ENCODE measurements around the gene MATN3.

- TF ChIP-seq EP300 (IDR thresholded peaks at IDR 0.05; ENCODE audit: borderline replicate concordance in 1 of 2, low read depth in 1 of 2, low read length in 1 of 2) (no peak), CTCF (IDR thresholded peaks at IDR 0.05) (no peak), GABPA (IDR thresholded peaks at IDR 0.05; ENCODE audit: low read depth) (no peak), SIN3A (IDR thresholded peaks at IDR 0.05; ENCODE audit: borderline replicate concordance, low read depth, low read length) (no peak), JUND (IDR thresholded peaks at IDR 0.05) (no peak), RFX5 (IDR thresholded peaks at IDR 0.05; ENCODE audit: low read length) (no peak), FOXM1 (IDR thresholded peaks at IDR 0.05; ENCODE audit: low read depth) (no peak), EZH2phosphoT487 (IDR thresholded peaks at IDR 0.05; ENCODE audit: borderline replicate concordance, low read depth) (no peak), TAF1 (IDR thresholded peaks at IDR 0.05; ENCODE audit: borderline replicate concordance, low read depth, low read length) (no peak), MAX (IDR thresholded peaks at IDR 0.05; ENCODE audit: low read depth) (no peak), TCF12 (IDR thresholded peaks at IDR 0.05) (no peak), ZBTB33 (IDR thresholded peaks at IDR 0.05; ENCODE audit: borderline replicate concordance, low read depth) (no peak), SMC3 (IDR thresholded peaks at IDR 0.05; ENCODE audit: low read depth, low read length) (no peak)
Measured at GRCh38 chr2:19987936-19988335, 24.5 kb downstream of the MATN3 start.

All from SK-N-SH (cell line).